ENCODE results near the gene WHRN. TPM values are rescaled to one million over a fixed set of nuclear protein-coding genes. Genes with fewer than 3 reads are reported as not detected.

The WHRN gene
- total RNA-seq, 1 donor from 2014 or later: 11.9 TPM

DNA sequence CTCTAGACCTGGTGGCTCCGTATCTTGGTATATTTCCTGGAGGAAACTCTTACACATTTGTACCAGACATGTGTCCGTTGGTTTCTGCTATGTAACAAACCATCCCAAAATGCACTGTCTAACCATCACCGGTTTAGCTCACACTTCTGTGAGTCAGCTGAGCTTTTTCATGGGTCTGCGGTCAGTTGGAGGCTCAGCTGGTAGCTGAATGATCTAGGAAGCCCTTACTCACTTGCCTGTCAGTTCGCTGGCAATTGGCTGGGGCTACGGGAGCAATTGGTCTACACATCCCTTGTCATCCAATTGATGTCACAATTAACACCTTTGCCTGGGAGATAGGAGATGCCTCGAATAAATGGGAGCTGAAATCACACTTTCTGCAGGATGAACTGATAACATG, 11.6 kb upstream of the WHRN start:
- Mint-ChIP-seq H3K9me3 (ENCODE audit: low read depth) (no peaks in the 10 kb centered on the region), H3K27ac (no peak overlapping the region), H3K4me3 (ENCODE audit: low read depth) (no peak overlapping the region), H3K27me3 (peaks cover 49% of the 10 kb centered on the region), H3K4me1 (ENCODE audit: low read depth) (no peaks in the 10 kb centered on the region), H3K36me3 (ENCODE audit: insufficient read depth) (no peaks in the 10 kb centered on the region)
- no peak for DNase-seq (ENCODE audit: low spot score, unreplicated experiment)
- TF ChIP-seq, protein P1, sequence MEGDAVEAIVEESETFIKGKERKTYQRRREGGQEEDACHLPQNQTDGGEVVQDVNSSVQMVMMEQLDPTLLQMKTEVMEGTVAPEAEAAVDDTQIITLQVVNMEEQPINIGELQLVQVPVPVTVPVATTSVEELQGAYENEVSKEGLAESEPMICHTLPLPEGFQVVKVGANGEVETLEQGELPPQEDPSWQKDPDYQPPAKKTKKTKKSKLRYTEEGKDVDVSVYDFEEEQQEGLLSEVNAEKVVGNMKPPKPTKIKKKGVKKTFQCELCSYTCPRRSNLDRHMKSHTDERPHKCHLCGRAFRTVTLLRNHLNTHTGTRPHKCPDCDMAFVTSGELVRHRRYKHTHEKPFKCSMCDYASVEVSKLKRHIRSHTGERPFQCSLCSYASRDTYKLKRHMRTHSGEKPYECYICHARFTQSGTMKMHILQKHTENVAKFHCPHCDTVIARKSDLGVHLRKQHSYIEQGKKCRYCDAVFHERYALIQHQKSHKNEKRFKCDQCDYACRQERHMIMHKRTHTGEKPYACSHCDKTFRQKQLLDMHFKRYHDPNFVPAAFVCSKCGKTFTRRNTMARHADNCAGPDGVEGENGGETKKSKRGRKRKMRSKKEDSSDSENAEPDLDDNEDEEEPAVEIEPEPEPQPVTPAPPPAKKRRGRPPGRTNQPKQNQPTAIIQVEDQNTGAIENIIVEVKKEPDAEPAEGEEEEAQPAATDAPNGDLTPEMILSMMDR (IDR thresholded peaks at IDR 0.05; ENCODE audit: unreplicated experiment): no peak

DNA sequence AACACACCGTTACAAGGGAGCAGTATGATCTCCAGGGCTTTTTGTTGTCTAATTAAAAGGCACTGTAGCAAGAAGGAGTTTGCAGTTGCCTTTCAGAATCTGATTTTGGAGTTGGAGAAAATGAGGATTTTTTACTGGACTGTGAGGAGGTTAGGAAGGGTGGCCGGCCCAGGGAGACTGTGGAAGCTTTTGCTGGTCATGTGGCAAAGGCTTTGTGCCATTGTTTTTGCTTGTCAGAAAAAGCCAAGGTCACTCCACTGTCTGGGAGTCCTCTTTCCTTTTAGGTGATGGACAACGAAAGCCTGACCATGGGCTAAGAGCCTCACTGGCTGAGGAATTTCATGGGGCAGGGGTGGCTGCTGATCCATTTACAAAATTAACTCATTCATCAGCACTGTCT, 10.3 kb upstream of the WHRN start:
- no peak overlapping the region for H3K27ac Mint-ChIP-seq
- H3K4me1 Mint-ChIP-seq (ENCODE audit: low read depth): no peaks in the 10 kb centered on the region
- TF ChIP-seq, protein P1 (IDR thresholded peaks at IDR 0.05; ENCODE audit: unreplicated experiment): no peak
- DNase-seq (ENCODE audit: low spot score, unreplicated experiment): no peak
- no peak overlapping the region for H3K4me3 Mint-ChIP-seq (ENCODE audit: low read depth)
- H3K27me3 Mint-ChIP-seq: peaks cover 58% of the 10 kb centered on the region
- H3K9me3 Mint-ChIP-seq (ENCODE audit: low read depth): no peaks in the 10 kb centered on the region
- H3K36me3 Mint-ChIP-seq (ENCODE audit: insufficient read depth): no peaks in the 10 kb centered on the region

DNA sequence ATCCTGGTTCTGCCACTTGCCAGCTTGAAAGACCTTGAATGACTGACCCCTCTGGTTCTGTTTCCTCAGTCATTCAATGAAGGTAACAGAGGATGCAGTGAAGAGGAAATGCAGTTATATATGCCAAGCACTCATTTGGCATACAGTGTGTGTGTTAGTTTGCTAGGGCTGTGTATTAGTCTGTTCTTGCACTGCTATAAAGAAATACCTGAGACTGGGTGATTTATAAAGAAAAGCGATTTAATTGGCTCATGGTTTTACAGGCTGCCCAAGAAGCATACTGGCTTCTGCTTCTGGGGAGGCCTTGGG, 8.6 kb upstream of the WHRN start:
- Mint-ChIP-seq H3K9me3 (ENCODE audit: low read depth) (no peaks in the 10 kb centered on the region), H3K36me3 (ENCODE audit: insufficient read depth) (no peaks in the 10 kb centered on the region), H3K4me1 (ENCODE audit: low read depth) (no peaks in the 10 kb centered on the region), H3K4me3 (ENCODE audit: low read depth) (no peak overlapping the region), H3K27ac (no peak overlapping the region), H3K27me3 (peaks cover 68% of the 10 kb centered on the region)
- no peak for DNase-seq (ENCODE audit: low spot score, unreplicated experiment)
- TF ChIP-seq, protein P1 (IDR thresholded peaks at IDR 0.05; ENCODE audit: unreplicated experiment): no peak

DNA sequence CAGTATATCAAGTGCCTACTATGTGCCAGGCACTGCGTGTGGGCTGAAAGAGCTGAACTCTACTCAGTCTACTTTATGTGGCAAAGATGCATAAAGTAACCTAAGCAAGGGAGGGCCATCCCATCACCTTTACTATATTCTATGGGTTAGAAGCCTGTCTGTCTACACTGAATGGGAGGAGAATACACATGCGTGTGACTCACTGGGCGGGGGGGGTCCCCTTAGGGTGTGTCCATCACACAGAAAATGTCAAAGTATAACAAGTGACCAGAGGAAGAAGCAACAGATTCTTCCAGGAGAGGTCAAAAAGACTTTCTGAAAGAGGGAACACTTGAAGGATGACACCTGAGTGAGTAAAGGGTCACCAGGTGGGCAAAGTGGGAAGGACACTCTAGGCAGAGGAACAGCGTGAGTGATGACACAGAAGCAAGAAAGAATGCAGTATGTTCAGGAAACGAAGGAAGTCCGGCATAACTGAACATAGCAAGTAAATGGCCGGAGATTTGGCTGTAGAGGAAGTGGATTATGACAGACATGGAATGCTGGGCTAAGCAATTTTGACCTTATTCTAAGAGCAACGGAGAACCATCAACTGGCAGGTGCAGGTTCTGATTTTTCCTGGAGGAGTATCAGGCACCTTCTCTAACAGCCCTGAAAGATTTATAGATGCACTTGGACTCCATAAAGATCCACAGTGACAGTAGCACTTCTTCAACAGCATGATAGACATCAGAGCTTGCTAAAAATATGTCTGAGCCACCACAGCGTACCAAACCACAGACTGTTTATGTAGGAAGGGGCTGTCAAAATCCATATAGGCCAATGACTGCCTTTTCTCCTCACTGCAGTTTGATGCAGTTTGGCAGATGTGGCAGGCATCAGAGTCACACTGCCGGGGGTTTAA, 8.0 kb upstream of the WHRN start:
- Mint-ChIP-seq H3K27ac (no peak overlapping the region), H3K27me3 (peaks cover 71% of the 10 kb centered on the region), H3K4me1 (ENCODE audit: low read depth) (no peaks in the 10 kb centered on the region), H3K9me3 (ENCODE audit: low read depth) (no peaks in the 10 kb centered on the region), H3K36me3 (ENCODE audit: insufficient read depth) (no peaks in the 10 kb centered on the region), H3K4me3 (ENCODE audit: low read depth) (no peak overlapping the region)
- DNase-seq (ENCODE audit: low spot score, unreplicated experiment): no peak
- TF ChIP-seq, protein P1 (IDR thresholded peaks at IDR 0.05; ENCODE audit: unreplicated experiment): no peak

DNA sequence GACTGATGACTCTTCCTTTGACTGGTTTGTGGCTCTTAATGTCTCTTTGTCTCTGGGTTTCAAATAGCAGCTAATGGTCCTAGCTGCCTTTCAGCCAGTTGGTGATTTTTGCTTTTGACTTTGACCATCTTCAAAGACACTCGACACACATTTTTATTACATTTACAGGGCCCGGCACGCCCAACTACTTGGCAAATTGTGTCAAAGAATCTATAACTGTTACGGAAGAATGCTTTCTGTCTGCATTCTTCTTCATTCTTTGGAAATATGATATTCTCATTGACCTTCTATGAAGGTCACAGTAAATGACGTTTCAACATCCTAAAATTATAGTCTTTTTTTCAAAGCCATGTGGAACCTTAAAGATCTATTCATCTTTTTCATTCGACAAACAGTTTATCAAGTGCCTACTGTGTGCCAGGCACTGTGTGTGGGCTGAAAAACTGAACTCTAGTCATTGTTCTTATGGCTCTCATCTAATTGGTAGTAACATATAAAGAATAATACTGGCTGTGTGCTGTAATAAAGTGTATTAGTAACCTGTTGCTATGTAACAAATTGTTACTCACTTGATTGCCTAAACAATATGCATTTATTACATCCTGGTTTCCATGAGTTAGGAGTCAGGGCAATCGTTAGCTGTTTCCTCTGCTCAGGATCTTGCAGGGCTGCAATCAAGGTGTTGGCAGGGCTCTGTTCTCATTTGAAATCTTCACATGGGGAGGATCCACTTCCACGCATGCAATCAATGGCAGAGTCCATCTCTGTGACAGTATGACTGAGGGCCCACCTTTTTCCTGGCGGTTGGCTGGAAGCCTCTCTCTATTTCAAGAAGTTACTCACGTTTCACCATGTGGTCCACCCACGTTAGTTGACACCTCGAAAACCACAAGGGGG, 7.0 kb upstream of the WHRN start:
- Mint-ChIP-seq H3K4me3 (ENCODE audit: low read depth) (no peak overlapping the region), H3K27ac (no peak overlapping the region)

More for the DNA sequence above, 7.0 kb upstream of the WHRN start:
- no peak for DNase-seq (ENCODE audit: low spot score, unreplicated experiment)
- H3K27me3 Mint-ChIP-seq: peaks cover 77% of the 10 kb centered on the region
- H3K36me3 Mint-ChIP-seq (ENCODE audit: insufficient read depth): no peaks in the 10 kb centered on the region
- TF ChIP-seq, protein P1 (IDR thresholded peaks at IDR 0.05; ENCODE audit: unreplicated experiment): no peak
- no peaks in the 10 kb centered on the region for H3K9me3 Mint-ChIP-seq (ENCODE audit: low read depth)
- no peaks in the 10 kb centered on the region for H3K4me1 Mint-ChIP-seq (ENCODE audit: low read depth)
